Loucy (cell line): Measurements from ENCODE around the gene ZFP42.

Experiments
- H2AFZ ChIP-seq: fragments of 200-600 bp; sonication (generic); 2 replicates; pipeline ENCODE4 v1.6.0; 2016; ENCODE audit warnings: antibody characterized with exemption, mild to moderate bottlenecking, low read length, moderate library complexity
- H3F3A ChIP-seq: fragments of 200-600 bp; 2 replicates; pipeline ENCODE4 v1.6.0; 2016; ENCODE audit warnings: antibody characterized with exemption, low read depth, mild to moderate bottlenecking
- H3K27me3 ChIP-seq: fragments of 200-600 bp; sonication (generic); 2 replicates; pipeline ENCODE4 v1.6.1; 2014; ENCODE audit warnings: low read length, mild to moderate bottlenecking; ENCODE audit not compliant: insufficient read depth, poor library complexity, severe bottlenecking
- H3K36me3 ChIP-seq: fragments of 200-600 bp; sonication (generic); 2 replicates; pipeline ENCODE4 v1.6.1; 2016; ENCODE audit warnings: low read length; ENCODE audit not compliant: insufficient read depth
- H3K4me1 ChIP-seq: fragments of 200-600 bp; sonication (generic); 2 replicates; pipeline ENCODE4 v1.5.1; 2014; ENCODE audit warnings: low read length, mild to moderate bottlenecking; ENCODE audit not compliant: insufficient read depth, poor library complexity, severe bottlenecking
- H3K4me2 ChIP-seq: fragments of 200-600 bp; sonication (generic); 2 replicates; pipeline ENCODE4 v1.6.0; 2014; ENCODE audit warnings: antibody characterized with exemption, low read length, low read depth, mild to moderate bottlenecking; ENCODE audit not compliant: poor library complexity, severe bottlenecking
- H3K4me3 ChIP-seq: fragments of 200-600 bp; sonication (generic); 2 replicates; pipeline ENCODE4 v1.5.1; 2014; ENCODE audit warnings: low read length, mild to moderate bottlenecking, mixed read lengths; ENCODE audit not compliant: poor library complexity, severe bottlenecking
- H3K79me2 ChIP-seq: fragments of 200-600 bp; sonication (generic); 2 replicates; pipeline ENCODE4 v1.6.1; 2014; ENCODE audit warnings: low read length; ENCODE audit not compliant: insufficient read depth
- H3K9ac ChIP-seq: fragments of 200-600 bp; sonication (generic); 2 replicates; pipeline ENCODE4 v1.6.0; 2014; ENCODE audit warnings: mild to moderate bottlenecking, low read depth, low read length, moderate library complexity; ENCODE audit not compliant: poor library complexity, severe bottlenecking
- H3K9me2 ChIP-seq: fragments of 200-600 bp; sonication (generic); replicated peaks from 2 replicates; pipeline ENCODE4 v1.6.1; 2016; ENCODE audit warnings: low read depth, low read length, mixed read lengths
- H3K9me3 ChIP-seq: fragments of 200-600 bp; sonication (generic); 2 replicates; pipeline ENCODE4 v1.6.1; 2014; ENCODE audit warnings: mild to moderate bottlenecking, antibody characterized with exemption, low read length, low read depth; ENCODE audit not compliant: insufficient read depth
- H4K20me1 ChIP-seq: fragments of 200-600 bp; sonication (generic); 2 replicates; pipeline ENCODE4 v1.6.0; 2014; ENCODE audit warnings: antibody characterized with exemption, low read length, mild to moderate bottlenecking; ENCODE audit not compliant: insufficient read depth, poor library complexity, severe bottlenecking
- CTCF ChIP-seq: fragments of 200-600 bp; sonication (generic); conservative IDR thresholded peaks from 2 replicates; pipeline ENCODE4 v1.5.1; 2014; ENCODE audit warnings: mild to moderate bottlenecking, antibody characterized with exemption, low read length
- EZH2phosphoT487 ChIP-seq: fragments of 200-600 bp; IDR thresholded peaks from 2 replicates; pipeline ENCODE4 v1.6.1; 2018; ENCODE audit warnings: antibody characterized with exemption, mild to moderate bottlenecking, moderate library complexity, borderline replicate concordance

Gene ZFP42

GRCh38 chr4:187983746-187984145 lies 11.8 kb upstream of the ZFP42 start:
- TF ChIP-seq CTCF, result no peak
- no peak for TF ChIP-seq EZH2phosphoT487
- Histone ChIP-seq H3K9me2 (no peaks in the 10 kb centered on the region), H3K4me1 (no peaks in the 10 kb centered on the region), H3K9me3 (peaks cover 8% of the 10 kb centered on the region; the same call in 1 of the 2 replicates), H3K36me3 (no peaks in the 10 kb centered on the region), H3F3A (no peaks in the 10 kb centered on the region), H4K20me1 (no peaks in the 10 kb centered on the region), H3K9ac (no peak overlapping the region), H3K27me3 (no peaks in the 10 kb centered on the region), H3K4me3 (no peak overlapping the region), H2AFZ (no peak overlapping the region), H3K4me2 (no peak overlapping the region), H3K79me2 (no peaks in the 10 kb centered on the region)

- no peak overlapping the region for H3K4me2 ChIP-seq
- H3K9ac ChIP-seq, result no peak overlapping the region
- no peaks in the 10 kb centered on the region for H3K36me3 ChIP-seq
- no peaks in the 10 kb centered on the region for H4K20me1 ChIP-seq
- H3F3A ChIP-seq, result no peaks in the 10 kb centered on the region
- H3K79me2 ChIP-seq, result no peaks in the 10 kb centered on the region
- H3K4me1 ChIP-seq, result no peaks in the 10 kb centered on the region
- H3K4me3 ChIP-seq, result no peak overlapping the region
- peaks cover 3% of the 10 kb centered on the region; the same call in 1 of the 2 replicates for H3K9me3 ChIP-seq
- H3K9me2 ChIP-seq, result no peaks in the 10 kb centered on the region
- no peaks in the 10 kb centered on the region for H3K27me3 ChIP-seq
- no peak overlapping the region for H2AFZ ChIP-seq
- TF ChIP-seq EZH2phosphoT487 (no peak), CTCF (no peak)
These were observed 2.6 kb upstream of the ZFP42 start for GRCh38 chr4:187992971-187993370.

DNA sequence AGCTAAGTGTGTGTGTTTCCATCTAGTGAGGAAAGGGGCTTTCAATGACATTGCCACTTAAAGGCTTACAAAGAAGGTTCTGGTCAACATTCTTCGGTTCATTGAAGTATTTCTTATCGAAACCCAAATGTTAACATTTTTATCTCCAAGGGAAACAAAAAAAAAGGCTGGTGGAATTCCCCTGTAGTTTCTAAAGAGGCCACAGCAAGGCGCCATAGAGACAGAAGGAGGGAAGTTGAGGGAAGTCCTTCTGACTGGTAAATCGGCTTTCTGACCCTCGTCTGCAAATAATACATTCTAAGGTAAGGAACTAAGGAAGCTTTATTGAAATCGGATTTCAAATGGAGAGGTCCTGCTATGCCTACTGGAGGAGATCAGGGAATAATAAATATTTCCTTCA lies 1.7 kb upstream of the ZFP42 start:
- TF ChIP-seq CTCF (no peak; the same call in 1 of the 2 replicates), EZH2phosphoT487 (no peak)
- Histone ChIP-seq H4K20me1 (no peaks in the 10 kb centered on the region), H2AFZ (no peak overlapping the region), H3K4me1 (no peaks in the 10 kb centered on the region), H3K9me3 (no peaks in the 10 kb centered on the region; the same call in 1 of the 2 replicates), H3F3A (no peaks in the 10 kb centered on the region), H3K9me2 (no peaks in the 10 kb centered on the region), H3K79me2 (no peaks in the 10 kb centered on the region), H3K4me3 (no peak overlapping the region), H3K36me3 (no peaks in the 10 kb centered on the region), H3K4me2 (no peak overlapping the region), H3K27me3 (no peaks in the 10 kb centered on the region), H3K9ac (no peak overlapping the region)
